Measurements from ENCODE around the gene OSMR. TPM values are rescaled to one million over a fixed set of nuclear protein-coding genes. Genes with fewer than 3 reads are reported as not detected.

The OSMR gene
- total and polyA plus RNA-seq, 12 donors = 3.9 to 33.4 (median 8.3) TPM

GRCh38 chr5:38821679-38822078 lies 24.1 kb upstream of the OSMR start:
- Histone ChIP-seq H3K36me3 (peaks cover 0 to 19% (median 0%) of the 10 kb centered on the region in 9 donors), H3K4me1 (peaks cover 0 to 8% (median 0%) of the 10 kb centered on the region in 9 donors), H3K4me3 (no peak overlapping the region), H3K27me3 (no peaks in the 10 kb centered on the region), H3K9me3 (peaks cover 0 to 11% (median 0%) of the 10 kb centered on the region in 11 donors), H3K27ac (no peak overlapping the region)
- TF ChIP-seq, protein P1, sequence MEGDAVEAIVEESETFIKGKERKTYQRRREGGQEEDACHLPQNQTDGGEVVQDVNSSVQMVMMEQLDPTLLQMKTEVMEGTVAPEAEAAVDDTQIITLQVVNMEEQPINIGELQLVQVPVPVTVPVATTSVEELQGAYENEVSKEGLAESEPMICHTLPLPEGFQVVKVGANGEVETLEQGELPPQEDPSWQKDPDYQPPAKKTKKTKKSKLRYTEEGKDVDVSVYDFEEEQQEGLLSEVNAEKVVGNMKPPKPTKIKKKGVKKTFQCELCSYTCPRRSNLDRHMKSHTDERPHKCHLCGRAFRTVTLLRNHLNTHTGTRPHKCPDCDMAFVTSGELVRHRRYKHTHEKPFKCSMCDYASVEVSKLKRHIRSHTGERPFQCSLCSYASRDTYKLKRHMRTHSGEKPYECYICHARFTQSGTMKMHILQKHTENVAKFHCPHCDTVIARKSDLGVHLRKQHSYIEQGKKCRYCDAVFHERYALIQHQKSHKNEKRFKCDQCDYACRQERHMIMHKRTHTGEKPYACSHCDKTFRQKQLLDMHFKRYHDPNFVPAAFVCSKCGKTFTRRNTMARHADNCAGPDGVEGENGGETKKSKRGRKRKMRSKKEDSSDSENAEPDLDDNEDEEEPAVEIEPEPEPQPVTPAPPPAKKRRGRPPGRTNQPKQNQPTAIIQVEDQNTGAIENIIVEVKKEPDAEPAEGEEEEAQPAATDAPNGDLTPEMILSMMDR (IDR thresholded peaks at IDR 0.05) = no peak
- intact Hi-C loops (cut with DNase I) = loop anchor here in 2 of 10 donors (10.0 kb wide), 2 partner anchors 93 to 103 kb away; no protein-coding TSS in a partner anchor
- 94 to 97% methylated on average over 20 of the region's 20 CpGs for WGBS, 2 donors
- ATAC-seq = no peak
- no peak for DNase-seq

DNA sequence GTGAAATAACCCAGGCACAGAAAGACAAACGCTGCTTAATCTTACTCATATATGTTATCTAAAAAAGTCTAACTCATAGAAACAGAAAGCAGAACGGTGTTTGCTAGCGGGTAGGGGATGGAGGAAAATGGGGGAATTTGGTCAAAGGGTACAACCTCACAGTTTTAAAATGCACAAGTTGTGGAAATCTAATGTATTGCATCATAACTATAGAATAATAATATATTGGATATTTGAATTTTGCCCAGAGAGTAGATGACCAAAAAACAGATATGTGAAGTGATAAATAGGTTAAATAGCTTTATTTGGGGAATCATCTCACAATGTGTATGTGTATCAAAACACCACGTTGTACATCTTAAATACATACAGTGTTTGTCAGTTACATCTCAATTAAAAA lies 22.3 kb upstream of the OSMR start:
- Histone ChIP-seq H3K27me3 (no peaks in the 10 kb centered on the region), H3K4me3 (no peak overlapping the region), H3K36me3 (peaks cover 0 to 19% (median 0%) of the 10 kb centered on the region in 9 donors), H3K9me3 (peaks cover 0 to 11% (median 0%) of the 10 kb centered on the region in 11 donors), H3K27ac (no peak overlapping the region), H3K4me1 (peaks cover 0 to 8% (median 0%) of the 10 kb centered on the region in 9 donors)
- DNase-seq = no peak
- intact Hi-C loops (cut with DNase I) = loop anchor here in 2 of 10 donors (10.0 kb wide), 2 partner anchors 91 to 101 kb away; no protein-coding TSS in a partner anchor
- 83 to 86% methylated on average over 4 of the region's 4 CpGs for WGBS, 2 donors
- no peak for ATAC-seq
- TF ChIP-seq, protein P1 (IDR thresholded peaks at IDR 0.05) = no peak

DNA sequence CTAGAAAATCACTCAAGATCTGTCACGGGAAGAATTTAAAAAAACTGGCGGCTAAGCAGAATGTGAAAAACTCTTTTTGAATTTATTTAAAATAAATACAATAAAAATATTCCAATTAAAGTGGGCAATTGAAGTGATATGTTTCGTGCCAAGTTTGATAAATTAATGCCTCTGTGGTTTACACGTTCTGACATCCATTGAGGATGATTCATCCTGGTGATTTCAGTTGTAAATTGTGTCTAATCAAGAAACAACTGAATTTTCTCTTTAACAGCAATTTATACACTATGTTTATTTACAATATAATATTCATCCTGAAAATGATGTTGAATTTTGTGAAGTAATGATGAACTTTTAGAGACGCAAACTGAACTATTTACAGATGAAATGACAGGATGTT lies 21.0 kb upstream of the OSMR start:
- Histone ChIP-seq H3K4me3 (no peak overlapping the region), H3K27me3 (no peaks in the 10 kb centered on the region), H3K9me3 (peaks cover 0 to 11% (median 0%) of the 10 kb centered on the region in 11 donors), H3K27ac (no peak overlapping the region), H3K36me3 (peaks cover 0 to 19% (median 0%) of the 10 kb centered on the region in 9 donors), H3K4me1 (peaks cover 0 to 8% (median 0%) of the 10 kb centered on the region in 9 donors)
- ATAC-seq = no peak
- no peak for DNase-seq
- intact Hi-C loops (cut with DNase I) = loop anchor here in 2 of 10 donors (10.0 kb wide), 2 partner anchors 90 to 100 kb away; no protein-coding TSS in a partner anchor
- TF ChIP-seq, protein P1 (IDR thresholded peaks at IDR 0.05) = no peak
- WGBS, 2 donors = 92 to 93% methylated on average over 5 of the region's 5 CpGs

DNA sequence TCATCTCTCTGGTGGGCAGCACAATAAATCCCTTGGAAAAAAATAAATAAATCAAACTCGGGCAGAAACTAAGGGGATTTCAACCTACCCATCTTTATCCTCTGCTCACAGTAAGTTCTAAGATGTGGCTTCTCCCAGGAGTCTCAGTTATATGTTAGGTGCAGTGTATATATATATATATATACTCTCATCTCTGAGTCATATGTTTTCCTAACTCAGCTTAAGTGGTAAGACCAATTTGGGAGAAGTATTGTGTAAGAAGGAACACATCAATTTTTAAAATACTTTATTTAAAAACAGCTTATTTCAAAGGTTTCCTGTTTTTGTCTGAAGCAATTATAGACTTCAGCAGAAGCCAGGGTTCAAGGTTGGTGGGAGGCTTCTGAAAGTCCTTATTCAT lies 20.3 kb upstream of the OSMR start:
- Histone ChIP-seq H3K36me3 (peaks cover 0 to 19% (median 0%) of the 10 kb centered on the region in 9 donors), H3K4me3 (no peak overlapping the region), H3K27ac (no peak overlapping the region), H3K4me1 (peaks cover 0 to 8% (median 0%) of the 10 kb centered on the region in 9 donors), H3K27me3 (no peaks in the 10 kb centered on the region), H3K9me3 (peaks cover 0 to 11% (median 0%) of the 10 kb centered on the region in 11 donors)
- intact Hi-C loops (cut with DNase I) = loop anchor here in 2 of 10 donors (10.0 kb wide), 2 partner anchors 89 to 99 kb away; no protein-coding TSS in a partner anchor
- TF ChIP-seq, protein P1 (IDR thresholded peaks at IDR 0.05) = no peak
- ATAC-seq (no peak), DNase-seq (no peak)
- 75 to 78% methylated on average over 1 of the region's 1 CpG for WGBS, 2 donors

Measured in heart right ventricle (tissue), 16 donors.